Urinary bladder (tissue), 4 donors: Measurements from ENCODE around the gene CCDC187. TPM values are rescaled to one million over a fixed set of nuclear protein-coding genes. Genes with fewer than 3 reads are reported as not detected.

Experiments used
- DNase-seq: peaks from one replicate; pipeline ENCODE4 v3.0.0-alpha.2; 2015; ENCODE audit errors: extremely low spot score
- H3K27ac ChIP-seq: one replicate; pipeline ENCODE4 v1.5.1; 2013; ENCODE audit warnings: low read depth, mild to moderate bottlenecking, moderate library complexity
- H3K36me3 ChIP-seq: one replicate; pipeline ENCODE4 v1.6.1; 2013; ENCODE audit warnings: mild to moderate bottlenecking, moderate library complexity; ENCODE audit not compliant: insufficient read depth
- H3K4me1 ChIP-seq: one replicate; pipeline ENCODE4 v1.6.1; 2013; ENCODE audit warnings: mild to moderate bottlenecking, moderate library complexity; ENCODE audit not compliant: insufficient read depth
- H3K4me3 ChIP-seq: one replicate; pipeline ENCODE4 v1.5.1; 2013; ENCODE audit warnings: low read depth, low read length
- WGBS: extraction: QIAGEN DNeasy Blood & Tissue Kit; methylation state at CpG from one replicate; pipeline ENCODE4 v1.1.7; 2013; 5-methylcytosine and 5-hydroxymethylcytosine counted together
- polyA plus RNA-seq: library from polyadenylated mRNA; stranded (reverse); fragments of 200-250 nt; gene quantifications from one replicate; pipeline ENCODE4 v1.2.3, GENCODE V29; 2013
- total RNA-seq: library from RNA; depleted of rRNA; stranded (reverse); fragments of >200 nt; gene quantifications from one replicate; pipeline ENCODE4 v1.2.3, GENCODE V29; 2014
- donor health status: healthy with polysubstance abuse.
- donor health status: healthy.

CCDC187 gene
- total and polyA plus RNA-seq, 2 donors, result 0.19 to 0.58 TPM

- Histone ChIP-seq H3K4me1 (no peaks in the 10 kb centered on the region), H3K4me3 (no peak overlapping the region), H3K27ac (no peak overlapping the region), H3K36me3 (no peaks in the 10 kb centered on the region)
- 93% methylated on average over 9 of the region's 9 CpGs for WGBS
- DNase-seq, result no peak
These were observed 73.1 kb downstream of the CCDC187 start for GRCh38 chr9:136230773-136231172.

DNA sequence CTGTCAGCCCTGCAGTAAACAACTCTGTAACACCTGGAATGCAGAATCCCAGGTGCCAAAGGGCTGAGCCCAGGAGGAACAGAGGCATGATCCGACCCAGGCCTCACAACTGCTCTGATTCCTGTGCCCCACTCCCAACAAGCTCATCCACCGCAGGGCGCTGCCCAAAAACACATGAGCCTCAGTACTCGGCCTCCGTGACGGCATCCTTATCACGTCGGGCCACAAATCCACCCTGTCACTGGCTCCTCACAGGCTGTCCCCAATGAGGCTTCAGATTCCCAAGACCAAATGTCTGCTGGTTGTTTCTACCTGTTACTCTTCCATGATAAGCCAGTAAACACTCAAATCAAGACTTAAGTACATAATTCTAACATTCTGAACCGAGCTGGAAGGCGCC, 73.5 kb downstream of the CCDC187 start:
- DNase-seq, result no peak
- 92% methylated on average over 10 of the region's 10 CpGs for WGBS

GRCh38 chr9:136229096-136230065, 74.5 kb downstream of the CCDC187 start:
- 86% methylated on average over 33 of the region's 33 CpGs for WGBS
- no peaks in the 10 kb centered on the region for H3K36me3 ChIP-seq
- no peak for DNase-seq
- H3K4me1 ChIP-seq, result no peaks in the 10 kb centered on the region
- H3K4me3 ChIP-seq, result no peak overlapping the region
- no peak overlapping the region for H3K27ac ChIP-seq

More for the DNA sequence above, 73.5 kb downstream of the CCDC187 start:
- Histone ChIP-seq H3K27ac (no peak overlapping the region), H3K36me3 (no peaks in the 10 kb centered on the region), H3K4me3 (no peak overlapping the region), H3K4me1 (no peaks in the 10 kb centered on the region)

- H3K27ac ChIP-seq, result no peak overlapping the region
- H3K4me1 ChIP-seq, result no peaks in the 10 kb centered on the region
- WGBS, result 84% methylated on average over 18 of the region's 18 CpGs
- no peak for DNase-seq
- no peak overlapping the region for H3K4me3 ChIP-seq
- H3K36me3 ChIP-seq, result no peaks in the 10 kb centered on the region
These were observed 75.6 kb downstream of the CCDC187 start for GRCh38 chr9:136228107-136228875.

GRCh38 chr9:136226680-136227407, 77.0 kb downstream of the CCDC187 start:
- WGBS, result 93% methylated on average over 30 of the region's 30 CpGs
- no peak for DNase-seq
- H3K27ac ChIP-seq, result no peak overlapping the region

GRCh38 chr9:136225748-136226679, 77.9 kb downstream of the CCDC187 start:
- DNase-seq, result peak; percentile 11
- WGBS, result 77% methylated on average over 30 of the region's 30 CpGs
- Histone ChIP-seq H3K36me3 (no peaks in the 10 kb centered on the region), H3K4me1 (no peaks in the 10 kb centered on the region), H3K4me3 (no peak overlapping the region), H3K27ac (no peak overlapping the region)

More at GRCh38 chr9:136226680-136227407, 77.0 kb downstream of the CCDC187 start:
- Histone ChIP-seq H3K36me3 (no peaks in the 10 kb centered on the region), H3K4me3 (no peak overlapping the region), H3K4me1 (no peaks in the 10 kb centered on the region)

GRCh38 chr9:136225366-136225747, 78.5 kb downstream of the CCDC187 start:
- no peak for DNase-seq
- H3K4me1 ChIP-seq, result no peaks in the 10 kb centered on the region
- no peak overlapping the region for H3K27ac ChIP-seq
- 87% methylated on average over 19 of the region's 19 CpGs for WGBS
- H3K36me3 ChIP-seq, result no peaks in the 10 kb centered on the region
- H3K4me3 ChIP-seq, result no peak overlapping the region

DNA sequence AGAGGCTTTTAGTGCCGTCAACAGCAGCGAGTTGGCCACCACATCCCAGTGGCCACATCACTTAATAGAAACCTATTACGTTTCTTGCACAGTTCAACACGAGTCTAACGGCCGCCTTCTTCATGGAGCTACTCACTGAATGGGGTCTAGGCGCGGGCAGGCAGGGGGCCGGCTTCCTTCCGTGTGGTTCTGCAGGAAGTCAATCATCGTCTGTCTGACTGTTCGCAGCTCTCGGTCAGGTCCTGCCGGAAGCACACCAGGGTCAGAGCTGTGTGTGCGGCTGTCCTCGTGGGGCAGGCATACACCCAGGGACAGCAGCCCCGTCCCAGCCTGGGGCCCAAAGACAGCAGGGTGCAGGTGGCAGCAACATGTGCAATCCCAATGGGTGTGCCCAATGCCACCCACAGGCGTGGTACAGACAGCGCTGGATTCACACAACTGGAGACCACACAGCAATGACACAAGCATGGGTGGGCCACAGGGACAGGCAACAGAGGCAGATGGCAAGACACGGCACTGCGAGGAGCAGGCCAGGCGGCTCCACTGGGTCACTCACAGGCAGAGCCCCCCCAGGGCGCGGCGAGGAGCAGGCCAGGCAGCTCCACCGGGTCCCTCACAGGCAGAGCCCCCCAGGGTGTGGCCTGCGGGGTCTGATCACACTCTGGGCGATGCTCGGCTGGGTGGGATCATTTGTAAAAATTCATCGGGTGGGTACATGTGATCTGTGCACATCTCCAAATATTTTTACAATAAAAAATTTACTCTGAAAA, 79.8 kb downstream of the CCDC187 start:
- no peaks in the 10 kb centered on the region for H3K4me1 ChIP-seq
- no peak overlapping the region for H3K4me3 ChIP-seq
- WGBS, result 93% methylated on average over 30 of the region's 30 CpGs
- no peak for DNase-seq
- H3K27ac ChIP-seq, result no peak overlapping the region
- H3K36me3 ChIP-seq, result no peaks in the 10 kb centered on the region

- Histone ChIP-seq H3K36me3 (no peaks in the 10 kb centered on the region), H3K4me1 (no peaks in the 10 kb centered on the region), H3K27ac (no peak overlapping the region), H3K4me3 (no peak overlapping the region)
- WGBS, result 94% methylated on average over 13 of the region's 13 CpGs
- no peak for DNase-seq
These were observed 81.0 kb downstream of the CCDC187 start for GRCh38 chr9:136222906-136223285.

- 95% methylated on average over 38 of the region's 38 CpGs for WGBS
- no peak for DNase-seq
- H3K36me3 ChIP-seq, result no peaks in the 10 kb centered on the region
These were observed 81.6 kb downstream of the CCDC187 start for GRCh38 chr9:136222166-136222905.

DNA sequence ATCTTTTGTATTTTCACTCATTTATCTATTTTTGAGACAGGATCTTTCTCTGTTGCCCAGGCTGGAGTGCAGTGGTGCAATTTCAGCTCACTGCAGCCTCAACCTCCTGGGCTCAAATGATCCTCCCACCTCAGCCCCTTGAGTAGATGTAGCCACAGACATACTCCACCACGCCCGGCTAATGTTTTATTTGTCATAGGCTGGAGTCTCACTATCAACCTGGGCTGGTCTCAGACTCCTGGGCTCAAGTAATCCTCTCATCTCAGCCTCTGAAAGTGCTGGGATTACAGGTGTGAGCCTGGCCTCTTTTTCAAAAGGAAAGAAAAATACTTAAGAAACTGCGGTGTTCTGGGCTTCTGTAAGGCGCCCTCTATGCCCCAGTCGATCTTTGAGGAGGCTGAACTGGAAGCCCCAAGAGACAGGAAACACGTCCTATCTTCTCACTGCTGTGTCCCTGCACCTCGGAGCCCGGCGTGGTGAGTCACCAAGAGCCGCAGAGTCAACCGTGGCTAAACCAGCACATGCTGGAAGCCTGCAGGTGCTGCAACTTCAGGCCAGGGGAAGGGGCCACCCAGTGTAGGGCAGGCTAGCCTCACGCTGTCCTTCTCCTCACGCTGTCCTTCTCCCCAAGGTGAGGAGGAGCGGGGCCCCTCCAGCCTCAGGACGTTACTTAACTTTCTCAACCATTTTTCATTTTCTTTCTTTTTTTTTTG, 83.7 kb downstream of the CCDC187 start:
- WGBS, result 91% methylated on average over 15 of the region's 15 CpGs
- H3K27ac ChIP-seq, result no peak overlapping the region
- no peaks in the 10 kb centered on the region for H3K36me3 ChIP-seq
- H3K4me3 ChIP-seq, result no peak overlapping the region
- DNase-seq, result no peak
- no peaks in the 10 kb centered on the region for H3K4me1 ChIP-seq

More at GRCh38 chr9:136222166-136222905, 81.6 kb downstream of the CCDC187 start:
- Histone ChIP-seq H3K27ac (no peak overlapping the region), H3K4me3 (no peak overlapping the region), H3K4me1 (no peaks in the 10 kb centered on the region)
